CD4-positive, alpha-beta T cell (primary cell): Measurements from ENCODE around the gene GPS1. TPM values are rescaled to one million over a fixed set of nuclear protein-coding genes. Genes with fewer than 3 reads are reported as not detected.

Experiments used
- ATAC-seq: fragments of 200-7000 bp; cut with Tn5 transposase; one replicate; pipeline ENCODE4 v1.10.0; 2022; ENCODE audit warnings: mild to moderate bottlenecking; ENCODE audit not compliant: poor library complexity
- CTCF ChIA-PET: fragments of 350-600 bp; sonication (Branson Sonifier 250); formaldehyde crosslinking; loops from one replicate; lab custom pipeline; 2021; ENCODE audit warnings: antibody characterized with exemption, inconsistent platforms; lab: Charles Lee
- POLR2A ChIA-PET: fragments of 350-600 bp; sonication (Branson Sonifier 250); formaldehyde crosslinking; loops from one replicate; lab custom pipeline; 2021; ENCODE audit warnings: antibody characterized with exemption, inconsistent platforms; lab: Charles Lee
- DNase-seq, 14 experiments: peaks; one replicate each; pipeline ENCODE4 v3.0.0-alpha.2; 2013 to 2020; ENCODE audit warnings: mixed read lengths in 2 of 14
- H3K27ac ChIP-seq, 2 donors: one replicate each; pipeline versions ENCODE4 v1.5.1 to v1.7.0; 2013; ENCODE audit warnings: low read length in 2 of 2, low read depth in 1 of 2, mild to moderate bottlenecking in 1 of 2
- H3K27me3 ChIP-seq, 2 experiments: 1 replicate in 1 of 2; 2 replicates in 1 of 2; pipeline versions ENCODE4 v1.6.1 to v1.7.0; 2013; ENCODE audit warnings: low read length in 2 of 2, control low read depth in 1 of 2, mild to moderate bottlenecking in 1 of 2, moderate library complexity in 1 of 2; ENCODE audit not compliant: insufficient read depth in 2 of 2, control insufficient read depth in 1 of 2
- H3K36me3 ChIP-seq: one replicate; pipeline ENCODE4 v1.6.1; 2013; ENCODE audit warnings: low read length, control low read depth; ENCODE audit not compliant: insufficient read depth
- H3K4me1 ChIP-seq: one replicate; pipeline ENCODE4 v1.6.1; 2013; ENCODE audit warnings: low read length, control low read depth; ENCODE audit not compliant: insufficient read depth
- H3K4me3 ChIP-seq: one replicate; pipeline ENCODE4 v1.5.1; 2013; ENCODE audit warnings: mild to moderate bottlenecking, low read length, moderate library complexity
- H3K9me3 ChIP-seq, 2 experiments: 1 replicate in 1 of 2; 2 replicates in 1 of 2; pipeline versions ENCODE4 v1.6.1 to v1.7.0; 2013; ENCODE audit warnings: low read length in 2 of 2, mild to moderate bottlenecking in 2 of 2, control low read depth in 1 of 2, moderate library complexity in 1 of 2; ENCODE audit not compliant: control insufficient read depth in 1 of 2, insufficient read depth in 1 of 2
- H3K27ac Mint-ChIP-seq: one replicate; pipeline ENCODE4 v1.8.0; 2020; ENCODE audit warnings: mixed read lengths
- H3K27me3 Mint-ChIP-seq: one replicate; pipeline ENCODE4 v1.8.0; 2021; ENCODE audit warnings: mixed read lengths
- H3K36me3 Mint-ChIP-seq: one replicate; pipeline ENCODE4 v1.8.0; 2021; ENCODE audit warnings: low read depth, mixed read lengths
- H3K4me1 Mint-ChIP-seq: one replicate; pipeline ENCODE4 v1.8.0; 2021; ENCODE audit warnings: low read depth, mixed read lengths
- H3K4me3 Mint-ChIP-seq: one replicate; pipeline ENCODE4 v1.8.0; 2020; ENCODE audit warnings: mild to moderate bottlenecking, mixed read lengths
- H3K9me3 Mint-ChIP-seq: one replicate; pipeline ENCODE4 v1.8.0; 2020; ENCODE audit warnings: mixed read lengths
- CTCF ChIP-seq: fragments of 200-600 bp; IDR thresholded peaks from one replicate; pipeline ENCODE4 v1.8.0; 2022; ENCODE audit warnings: antibody characterized with exemption, mild to moderate bottlenecking
- intact Hi-C, 2 experiments: fragments of 100-400 bp; cut with DNase I in 1 of 2; cut with micrococcal nuclease in 1 of 2; formaldehyde crosslinking; loops; one replicate each; pipeline versions ENCODE4 v1.15.1 to v1.9.0; 2023 to 2025; cut with DNase I, micrococcal nuclease
- total RNA-seq, 174 experiments: library from RNA in 2 of 174; stranded (reverse) in 2 of 174; gene quantifications; one replicate each; pipeline ENCODE4 v1.2.3 and lab custom pipeline; 2021 to 2026

The GPS1 gene
- total RNA-seq, 2 experiments from 2014 or later, result 64.6 to 69.3 TPM

- intact Hi-C loops, result no loop called here
- POLR2A ChIA-PET, result interaction anchor here (1.3 to 2.0 kb wide), 2 partner anchors 23 to 38 kb away, joined by 3 to 7 read pairs; partner anchors contain the start of genes DCXR and FASN
- H3K4me3 ChIP-seq, result no peak overlapping the region
- Mint-ChIP-seq H3K27me3 (no peaks in the 10 kb centered on the region), H3K36me3 (peaks cover 21% of the 10 kb centered on the region), H3K4me3 (no peak overlapping the region), H3K27ac (no peak overlapping the region), H3K4me1 (peaks cover 9% of the 10 kb centered on the region), H3K9me3 (no peaks in the 10 kb centered on the region)
- no peak for TF ChIP-seq CTCF
- ATAC-seq (no peak), DNase-seq (no peak)
- peaks cover 22% of the 10 kb centered on the region for H3K4me1 ChIP-seq
- H3K9me3 ChIP-seq, result no peaks in the 10 kb centered on the region
- no peaks in the 10 kb centered on the region for H3K27me3 ChIP-seq
- CTCF ChIA-PET, result no interaction called here
- H3K36me3 ChIP-seq, result peaks cover 68% of the 10 kb centered on the region
- no peak overlapping the region for H3K27ac ChIP-seq
Measured at GRCh38 chr17:82060614-82061013, 8.9 kb downstream of the GPS1 start.

GRCh38 chr17:82061047-82061925 is 9.6 kb downstream of the GPS1 start:
- ChIA-PET POLR2A (interaction anchor here (1.3 kb wide), 1 partner anchor 37 kb away, joined by 3 read pairs; the partner anchor contains the start of gene FASN), CTCF (no interaction called here)
- Mint-ChIP-seq H3K4me3 (no peak overlapping the region), H3K9me3 (no peaks in the 10 kb centered on the region), H3K27me3 (no peaks in the 10 kb centered on the region), H3K4me1 (peaks cover 9% of the 10 kb centered on the region), H3K36me3 (peaks cover 17% of the 10 kb centered on the region), H3K27ac (no peak overlapping the region)
- ATAC-seq (no peak), DNase-seq (no peak)
- Histone ChIP-seq H3K4me1 (peaks cover 28% of the 10 kb centered on the region), H3K27ac (no peak overlapping the region), H3K4me3 (no peak overlapping the region), H3K27me3 (no peaks in the 10 kb centered on the region), H3K9me3 (no peaks in the 10 kb centered on the region), H3K36me3 (peaks cover 61% of the 10 kb centered on the region)
- no peak for TF ChIP-seq CTCF
- intact Hi-C loops, result no loop called here

- peaks cover 9% of the 10 kb centered on the region for H3K4me1 Mint-ChIP-seq
- H3K27me3 Mint-ChIP-seq, result no peaks in the 10 kb centered on the region
- CTCF ChIA-PET, result no interaction called here
- peaks cover 17% of the 10 kb centered on the region for H3K36me3 Mint-ChIP-seq
- peak overlapping the region; percentile 58 for H3K4me3 Mint-ChIP-seq
- POLR2A ChIA-PET, result interaction anchor here (3.0 kb wide), 1 partner anchor 10 kb away, joined by 16 read pairs; the partner anchor contains the start of genes GPS1 and RFNG
- Histone ChIP-seq H3K36me3 (peaks cover 52% of the 10 kb centered on the region), H3K9me3 (no peaks in the 10 kb centered on the region), H3K4me1 (peaks cover 34% of the 10 kb centered on the region), H3K27ac (no peak overlapping the region), H3K27me3 (no peaks in the 10 kb centered on the region), H3K4me3 (no peak overlapping the region)
- TF ChIP-seq CTCF, result no peak
- no peaks in the 10 kb centered on the region for H3K9me3 Mint-ChIP-seq
- DNase-seq (no peak), ATAC-seq (no peak)
- intact Hi-C loops, result no loop called here
- H3K27ac Mint-ChIP-seq, result no peak overlapping the region
Measured at GRCh38 chr17:82062076-82062983, 10.6 kb downstream of the GPS1 start.
